Adrenal gland (tissue), 12 donors: Measurements from ENCODE around the gene EIF4G3. TPM values are rescaled to one million over a fixed set of nuclear protein-coding genes. Genes with fewer than 3 reads are reported as not detected.

Source experiments
- DNase-seq, 7 donors: peaks; one replicate each; pipeline ENCODE4 v3.0.0-alpha.2; 2019 to 2020
- H3K27ac ChIP-seq, 5 donors: fragments of 200-600 bp; sonication (generic) in 4 of 5; 1 replicate in 3 of 5; 2 replicates in 2 of 5; pipeline versions ENCODE4 v1.5.1 to v1.8.0; 2016 to 2020; ENCODE audit warnings: mild to moderate bottlenecking in 1 of 5
- H3K27me3 ChIP-seq: fragments of 200-600 bp; 2 replicates; pipeline ENCODE4 v1.8.0; 2021
- H3K36me3 ChIP-seq, 2 donors: fragments of 200-600 bp; replicated peaks in 1 of 2; 1 replicate in 1 of 2; 2 replicates in 1 of 2; pipeline versions ENCODE4 v1.5.1 to v1.8.0; 2018 to 2022
- H3K4me1 ChIP-seq, 2 donors: fragments of 200-600 bp; replicated peaks in 1 of 2; 1 replicate in 1 of 2; 2 replicates in 1 of 2; pipeline versions ENCODE4 v1.5.1 to v1.8.0; 2018 to 2021
- H3K4me3 ChIP-seq, 4 donors: fragments of 200-600 bp; sonication (generic) in 3 of 4; one replicate each; pipeline ENCODE4 v1.5.1; 2016 to 2018
- H3K9me3 ChIP-seq, 3 donors: fragments of 200-600 bp; sonication (generic) in 1 of 3; replicated peaks in 1 of 3; 1 replicate in 2 of 3; 2 replicates in 1 of 3; pipeline versions ENCODE4 v1.5.1 to v1.8.0; 2016 to 2021
- CTCF ChIP-seq, 6 experiments: fragments of 450-650 bp in 4 of 6; fragments of 200-600 bp in 2 of 6; sonication (generic) in 1 of 6; IDR thresholded peaks; 1 replicate in 5 of 6; 2 replicates in 1 of 6; pipeline versions ENCODE4 v1.5.1 to v1.8.0; 2016 to 2021; ENCODE audit warnings: antibody characterized with exemption in 6 of 6, mild to moderate bottlenecking in 2 of 6, moderate library complexity in 1 of 6
- POLR2A ChIP-seq, 2 donors: fragments of 450-650 bp; IDR thresholded peaks; one replicate each; pipeline ENCODE4 v1.6.1; 2017; ENCODE audit warnings: antibody characterized with exemption in 2 of 2, mild to moderate bottlenecking in 2 of 2, moderate library complexity in 1 of 2
- WGBS, 4 donors: extraction: QIAGEN DNeasy Blood & Tissue Kit in 2 of 4; methylation state at CpG; one replicate each; pipeline versions ENCODE4 v1.1.5 to v1.1.7; 2013 to 2017; 5-methylcytosine and 5-hydroxymethylcytosine counted together
- intact Hi-C, 2 donors: fragments of 100-400 bp; cut with DNase I; formaldehyde crosslinking; loops; one replicate each; pipeline versions ENCODE4 v1.14.1 to v1.15.0; 2022 to 2023
- polyA plus RNA-seq, 3 donors: library from polyadenylated mRNA; stranded (reverse); fragments of 200-250 nt in 2 of 3; fragments of 350-450 nt in 1 of 3; fragmentation: Illumina TruSeq in 1 of 3; extraction: RNeasy Lipid Tissue Mini Kit (QIAGEN cat#74804) in 1 of 3; gene quantifications; one replicate each; pipeline ENCODE4 v1.2.3, GENCODE V29; 2013 to 2014
- total RNA-seq, 9 donors: library from RNA; depleted of rRNA in 4 of 9; stranded (reverse); fragments of >200 nt in 4 of 9; fragments of 120-200 nt in 1 of 9; fragmentation: NEBNext Ultra II Directional in 1 of 9; extraction: Animal tissue kit (Norgen Biotek cat#: 25700) in 1 of 9; gene quantifications; one replicate each; pipeline versions ENCODE4 v1.1.0 to v1.2.4, GENCODE V29; 2013 to 2023
- donor health status: healthy with polysubstance abuse.
- donor health status: Bipolar disorder and iron deficiency.
- donor health status: DM: yes; HTN: yes; CAD: no.
- donor health status: DM: no; HTN: no; CAD: no.
- donor health status: DM: no; HTN: no; CAD: no.
- donor health status: DM: yes; HTN: yes; CAD: no.

Gene EIF4G3
- total and polyA plus RNA-seq, 12 donors: 30.7 to 58.7 (median 51.6) TPM

- TF ChIP-seq CTCF (IDR thresholded peaks at IDR 0.05) (no peak), POLR2A (IDR thresholded peaks at IDR 0.05) (no peak)
- H3K4me1 ChIP-seq: no peaks in the 10 kb centered on the region
- no peaks in the 10 kb centered on the region for H3K27me3 ChIP-seq
- intact Hi-C loops: no loop called here
- H3K4me3 ChIP-seq: no peak overlapping the region
- no peaks in the 10 kb centered on the region for H3K9me3 ChIP-seq
- 60 to 77% (median 74%) methylated on average over 1 of the region's 1 CpG for WGBS, 4 donors
- no peak for DNase-seq
- peaks cover 0 to 30% of the 10 kb centered on the region in 2 donors for H3K36me3 ChIP-seq
- no peak overlapping the region for H3K27ac ChIP-seq
Observed at GRCh38 chr1:20848162-20848561, 328.5 kb downstream of the EIF4G3 start.

GRCh38 chr1:20847611-20848080, 329.1 kb downstream of the EIF4G3 start:
- peaks cover 0 to 27% of the 10 kb centered on the region in 2 donors for H3K36me3 ChIP-seq
- no peak for DNase-seq
- no peaks in the 10 kb centered on the region for H3K27me3 ChIP-seq
- intact Hi-C loops: no loop called here
- H3K4me1 ChIP-seq: no peaks in the 10 kb centered on the region
- WGBS, 4 donors: 91 to 95% (median 95%) methylated on average over 4 of the region's 4 CpGs
- TF ChIP-seq CTCF (IDR thresholded peaks at IDR 0.05) (no peak), POLR2A (IDR thresholded peaks at IDR 0.05) (no peak)
- H3K27ac ChIP-seq: no peak overlapping the region
- H3K9me3 ChIP-seq: no peaks in the 10 kb centered on the region
- H3K4me3 ChIP-seq: no peak overlapping the region

GRCh38 chr1:20846461-20847374, 330.0 kb downstream of the EIF4G3 start:
- intact Hi-C loops: no loop called here
- no peak for TF ChIP-seq CTCF (IDR thresholded peaks at IDR 0.05)
- TF ChIP-seq POLR2A (IDR thresholded peaks at IDR 0.05): no peak
- H3K9me3 ChIP-seq: no peaks in the 10 kb centered on the region
- H3K36me3 ChIP-seq: peaks cover 0 to 20% of the 10 kb centered on the region in 2 donors
- no peak for DNase-seq
- no peaks in the 10 kb centered on the region for H3K27me3 ChIP-seq
- H3K4me3 ChIP-seq: no peak overlapping the region
- 91 to 94% (median 94%) methylated on average over 6 of the region's 6 CpGs for WGBS, 4 donors
- no peaks in the 10 kb centered on the region for H3K4me1 ChIP-seq
- no peak overlapping the region for H3K27ac ChIP-seq

DNA sequence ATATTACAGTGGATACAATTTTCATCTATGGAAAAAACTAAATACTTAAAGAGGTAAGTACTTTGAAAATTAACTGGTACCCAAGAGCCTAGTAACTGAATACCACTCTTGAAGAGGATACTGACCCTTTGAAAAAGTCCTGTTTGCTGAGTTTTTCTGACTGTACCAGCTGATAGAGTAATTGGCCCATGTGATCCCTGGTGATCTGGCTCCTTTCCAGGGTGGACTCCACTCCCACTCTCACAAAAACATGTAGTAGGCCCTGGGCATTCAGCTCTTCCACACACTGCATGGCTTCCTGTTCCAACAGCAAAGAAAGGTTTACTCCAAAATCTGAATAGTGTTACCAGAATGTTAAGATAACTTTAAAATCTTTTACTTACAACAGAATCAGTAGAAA, 336.0 kb downstream of the EIF4G3 start:
- DNase-seq: no peak
- peaks cover 0 to 6% of the 10 kb centered on the region in 2 donors for H3K36me3 ChIP-seq

More for the DNA sequence above, 336.0 kb downstream of the EIF4G3 start:
- intact Hi-C loops: no loop called here
- Histone ChIP-seq H3K27ac (no peak overlapping the region), H3K9me3 (no peaks in the 10 kb centered on the region), H3K27me3 (no peaks in the 10 kb centered on the region), H3K4me3 (no peak overlapping the region), H3K4me1 (no peaks in the 10 kb centered on the region)
- no peak for TF ChIP-seq CTCF (IDR thresholded peaks at IDR 0.05)
- TF ChIP-seq POLR2A (IDR thresholded peaks at IDR 0.05): no peak
